Inflammatory macrophage treated with lipopolysaccharide for 1 hour (primary cell): Measurements from ENCODE around the gene UBXN10.
"Not testable (repeated sequence)": the region's sequence is repeated elsewhere in the genome, so short reads cannot be mapped to it uniquely, and the experiment has no call there.

ENCODE experiments used
- DNase-seq, 2 donors: peaks; one replicate each; pipeline ENCODE4 v3.0.0-alpha.2; 2020 to 2022

The UBXN10 gene

GRCh38 chr1:20210736-20211460 lies 25.0 kb downstream of the UBXN10 start:
- DNase-seq = no peak

- peak in 1 of 2 donors; percentile 19 for DNase-seq
Measured at GRCh38 chr1:20211511-20211931, 25.6 kb downstream of the UBXN10 start.

GRCh38 chr1:20212085-20212684 lies 26.3 kb downstream of the UBXN10 start:
- DNase-seq = no peak

- DNase-seq = peak; percentile 31 to 60
Measured at GRCh38 chr1:20212685-20213331, 26.9 kb downstream of the UBXN10 start.

- no peak for DNase-seq
Measured at GRCh38 chr1:20215716-20216115, 29.8 kb downstream of the UBXN10 start.

GRCh38 chr1:20216574-20216973 lies 30.7 kb downstream of the UBXN10 start:
- DNase-seq = peak in 1 of 2 donors; percentile 5

GRCh38 chr1:20219053-20219452 lies 33.2 kb downstream of the UBXN10 start:
- not testable (repeated sequence) for DNase-seq

- no peak for DNase-seq
Measured at GRCh38 chr1:20220036-20220435, 34.1 kb downstream of the UBXN10 start.

GRCh38 chr1:20223106-20223505 lies 37.2 kb downstream of the UBXN10 start:
- peak in 1 of 2 donors; percentile 10 for DNase-seq

GRCh38 chr1:20223551-20224419 lies 37.9 kb downstream of the UBXN10 start:
- DNase-seq = no peak

- DNase-seq = no peak
Measured at GRCh38 chr1:20224546-20224945, 38.6 kb downstream of the UBXN10 start.

GRCh38 chr1:20227704-20228103 lies 41.8 kb downstream of the UBXN10 start:
- DNase-seq = no peak

GRCh38 chr1:20228314-20228825 lies 42.5 kb downstream of the UBXN10 start:
- DNase-seq = no peak

- no peak for DNase-seq
Measured at GRCh38 chr1:20229171-20229570, 43.3 kb downstream of the UBXN10 start.

- DNase-seq = not testable (repeated sequence)
Measured at GRCh38 chr1:20232564-20232963, 46.7 kb downstream of the UBXN10 start.

- DNase-seq = peak; percentile 3 to 40
Measured at GRCh38 chr1:20233394-20233793, 47.5 kb downstream of the UBXN10 start.

GRCh38 chr1:20233866-20234265 lies 48.0 kb downstream of the UBXN10 start:
- no peak for DNase-seq

- no peak for DNase-seq
Measured at GRCh38 chr1:20234788-20235535, 49.1 kb downstream of the UBXN10 start.

- DNase-seq = no peak
Measured at GRCh38 chr1:20237646-20238045, 51.8 kb downstream of the UBXN10 start.

GRCh38 chr1:20240012-20240411 lies 54.1 kb downstream of the UBXN10 start:
- no peak for DNase-seq

- no peak for DNase-seq
Measured at GRCh38 chr1:20242890-20243479, 57.1 kb downstream of the UBXN10 start.
